Hepatocyte (in vitro differentiated cells): ENCODE data around the gene GRID2. TPM values are rescaled to one million over a fixed set of nuclear protein-coding genes. Genes with fewer than 3 reads are reported as not detected.

Experiments
- DNase-seq: peaks from one replicate; pipeline ENCODE4 v3.0.0-alpha.2; 2016; ENCODE audit warnings: low spot score
- H2AFZ ChIP-seq: fragments of 200-600 bp; sonication (generic); 2 replicates; pipeline ENCODE4 v1.6.0; 2016; ENCODE audit warnings: antibody characterized with exemption, mild to moderate bottlenecking
- H3K27ac ChIP-seq: fragments of 200-600 bp; sonication (generic); 2 replicates; pipeline ENCODE4 v1.5.1; 2016; ENCODE audit warnings: mild to moderate bottlenecking
- H3K27me3 ChIP-seq: fragments of 200-600 bp; sonication (generic); 2 replicates; pipeline ENCODE4 v1.6.1; 2016
- H3K36me3 ChIP-seq: fragments of 200-600 bp; sonication (generic); replicated peaks from 2 replicates; pipeline ENCODE4 v1.5.1; 2016; ENCODE audit warnings: low read depth; ENCODE audit not compliant: insufficient read depth
- H3K4me1 ChIP-seq: fragments of 200-600 bp; sonication (generic); 2 replicates; pipeline ENCODE4 v1.5.1; 2016; ENCODE audit warnings: mild to moderate bottlenecking, moderate library complexity; ENCODE audit not compliant: insufficient read depth
- H3K4me2 ChIP-seq: fragments of 200-600 bp; sonication (generic); 2 replicates; pipeline ENCODE4 v1.6.0; 2016
- H3K4me3 ChIP-seq: fragments of 200-600 bp; sonication (generic); 2 replicates; pipeline ENCODE4 v1.5.1; 2016; ENCODE audit warnings: mild to moderate bottlenecking
- H3K79me2 ChIP-seq: fragments of 200-600 bp; sonication (generic); 2 replicates; pipeline ENCODE4 v1.6.0; 2017; ENCODE audit warnings: mild to moderate bottlenecking
- H3K9me2 ChIP-seq: fragments of 200-600 bp; sonication (generic); replicated peaks from 2 replicates; pipeline ENCODE4 v1.6.0; 2017; ENCODE audit warnings: mild to moderate bottlenecking; ENCODE audit not compliant: insufficient read depth
- H3K9me3 ChIP-seq: fragments of 200-600 bp; sonication (generic); 2 replicates; pipeline ENCODE4 v1.5.1; 2016; ENCODE audit warnings: low read depth, mild to moderate bottlenecking
- H4K20me1 ChIP-seq: fragments of 200-600 bp; sonication (generic); 2 replicates; pipeline ENCODE4 v1.6.0; 2016; ENCODE audit warnings: mild to moderate bottlenecking; ENCODE audit not compliant: insufficient read depth, poor library complexity, severe bottlenecking
- EZH2 ChIP-seq: fragments of 200-600 bp; sonication (generic); IDR thresholded peaks from 2 replicates; pipeline ENCODE4 v1.6.1; 2016; ENCODE audit warnings: antibody characterized with exemption, mild to moderate bottlenecking, borderline replicate concordance
- EZH2phosphoT487 ChIP-seq: fragments of 200-600 bp; sonication (generic); IDR thresholded peaks from one replicate; pipeline ENCODE4 v1.6.1; 2018; ENCODE audit warnings: antibody characterized with exemption, mild to moderate bottlenecking, low read depth, moderate library complexity; ENCODE audit not compliant: unreplicated experiment, severe bottlenecking
- WGBS: methylation state at CpG from one replicate; pipeline ENCODE4 v1.1.6; 2016; ENCODE audit warnings: low lambda C conversion rate; ENCODE audit errors: missing lambda C conversion rate; 5-methylcytosine and 5-hydroxymethylcytosine counted together
- polyA plus RNA-seq: library from polyadenylated mRNA; unstranded; fragments of >200 nt; fragmentation: Nextera tagmentation; extraction: Ambion mirVana; gene quantifications from 2 replicates; pipeline ENCODE4 v1.2.1, GENCODE V29; 2016
- total RNA-seq: library from RNA; depleted of rRNA; stranded (reverse); fragments of >200 nt; gene quantifications from 2 replicates; pipeline ENCODE4 v1.2.3, GENCODE V29; 2014
- TF ChIP-seq, protein P1 (sequence below): fragments of 200-600 bp; sonication (generic); IDR thresholded peaks from 2 replicates; pipeline ENCODE4 v1.5.1; 2016; ENCODE audit warnings: antibody characterized with exemption, mild to moderate bottlenecking; ENCODE audit not compliant: poor library complexity

GRID2 gene
- total and polyA plus RNA-seq, 2 experiments from 2014 or later, result 0.53 to 3.5 TPM

DNA sequence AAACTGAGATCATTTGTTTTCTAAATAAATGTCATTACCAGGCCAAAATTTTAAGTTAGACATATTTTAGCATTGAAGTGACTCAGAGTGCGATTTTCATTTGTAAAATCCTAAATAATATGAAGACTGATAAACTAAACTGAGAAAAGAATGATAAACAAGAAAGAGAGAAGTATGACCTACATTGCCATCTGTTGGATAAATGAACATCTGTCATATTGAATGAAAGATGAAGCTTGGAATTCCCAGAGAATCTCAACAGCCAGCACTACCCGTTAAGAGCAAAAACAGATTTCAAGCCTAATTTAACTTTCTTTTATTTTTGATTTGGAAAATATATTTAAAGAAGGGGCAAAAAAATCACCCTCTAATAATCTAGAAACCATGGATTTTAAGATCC lies 933.8 kb downstream of the GRID2 start:
- no peak for TF ChIP-seq EZH2
- TF ChIP-seq, protein P1, sequence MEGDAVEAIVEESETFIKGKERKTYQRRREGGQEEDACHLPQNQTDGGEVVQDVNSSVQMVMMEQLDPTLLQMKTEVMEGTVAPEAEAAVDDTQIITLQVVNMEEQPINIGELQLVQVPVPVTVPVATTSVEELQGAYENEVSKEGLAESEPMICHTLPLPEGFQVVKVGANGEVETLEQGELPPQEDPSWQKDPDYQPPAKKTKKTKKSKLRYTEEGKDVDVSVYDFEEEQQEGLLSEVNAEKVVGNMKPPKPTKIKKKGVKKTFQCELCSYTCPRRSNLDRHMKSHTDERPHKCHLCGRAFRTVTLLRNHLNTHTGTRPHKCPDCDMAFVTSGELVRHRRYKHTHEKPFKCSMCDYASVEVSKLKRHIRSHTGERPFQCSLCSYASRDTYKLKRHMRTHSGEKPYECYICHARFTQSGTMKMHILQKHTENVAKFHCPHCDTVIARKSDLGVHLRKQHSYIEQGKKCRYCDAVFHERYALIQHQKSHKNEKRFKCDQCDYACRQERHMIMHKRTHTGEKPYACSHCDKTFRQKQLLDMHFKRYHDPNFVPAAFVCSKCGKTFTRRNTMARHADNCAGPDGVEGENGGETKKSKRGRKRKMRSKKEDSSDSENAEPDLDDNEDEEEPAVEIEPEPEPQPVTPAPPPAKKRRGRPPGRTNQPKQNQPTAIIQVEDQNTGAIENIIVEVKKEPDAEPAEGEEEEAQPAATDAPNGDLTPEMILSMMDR, result no peak
- TF ChIP-seq EZH2phosphoT487, result no peak
- H3K4me3 ChIP-seq, result no peak overlapping the region
- DNase-seq, result no peak
- H3K9me2 ChIP-seq, result no peaks in the 10 kb centered on the region
- H3K79me2 ChIP-seq, result no peaks in the 10 kb centered on the region
- H4K20me1 ChIP-seq, result no peaks in the 10 kb centered on the region
- no peak overlapping the region for H3K4me2 ChIP-seq
- no peaks in the 10 kb centered on the region for H3K27me3 ChIP-seq
- H3K4me1 ChIP-seq, result no peaks in the 10 kb centered on the region
- no peaks in the 10 kb centered on the region for H3K36me3 ChIP-seq
- WGBS, result 86% methylated on average over 2 of the region's 2 CpGs
- no peaks in the 10 kb centered on the region for H3K9me3 ChIP-seq
- H2AFZ ChIP-seq, result no peak overlapping the region
- no peak overlapping the region for H3K27ac ChIP-seq

DNA sequence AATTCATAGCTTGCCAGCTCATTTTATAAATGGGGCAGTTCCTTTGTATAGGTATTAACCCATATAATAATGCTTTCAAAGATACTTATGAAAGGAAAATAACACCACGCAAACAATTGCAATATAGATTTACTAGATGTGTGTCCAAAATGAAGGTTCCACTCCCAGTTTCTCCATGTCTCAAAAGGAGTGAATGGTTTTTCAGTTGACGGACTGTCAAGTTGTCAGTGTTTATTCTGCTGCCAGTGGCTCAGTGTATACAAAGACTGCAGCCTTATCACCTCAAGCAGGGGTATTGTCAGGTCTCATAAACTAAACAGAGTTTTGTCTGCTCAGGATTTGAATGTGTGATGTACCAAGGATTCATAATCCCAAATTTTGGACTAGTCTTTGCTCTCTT lies 939.5 kb downstream of the GRID2 start:
- Histone ChIP-seq H3K9me2 (no peaks in the 10 kb centered on the region), H3K27ac (no peak overlapping the region), H3K27me3 (no peaks in the 10 kb centered on the region), H3K36me3 (no peaks in the 10 kb centered on the region), H3K4me2 (no peak overlapping the region), H3K4me3 (no peak overlapping the region), H3K4me1 (no peaks in the 10 kb centered on the region), H4K20me1 (no peaks in the 10 kb centered on the region), H3K9me3 (no peaks in the 10 kb centered on the region), H3K79me2 (no peaks in the 10 kb centered on the region), H2AFZ (no peak overlapping the region)
- no peak for DNase-seq
- TF ChIP-seq EZH2phosphoT487, result no peak
- no peak for TF ChIP-seq EZH2
- TF ChIP-seq, protein P1, result no peak
- 68% methylated on average over 2 of the region's 2 CpGs for WGBS

DNA sequence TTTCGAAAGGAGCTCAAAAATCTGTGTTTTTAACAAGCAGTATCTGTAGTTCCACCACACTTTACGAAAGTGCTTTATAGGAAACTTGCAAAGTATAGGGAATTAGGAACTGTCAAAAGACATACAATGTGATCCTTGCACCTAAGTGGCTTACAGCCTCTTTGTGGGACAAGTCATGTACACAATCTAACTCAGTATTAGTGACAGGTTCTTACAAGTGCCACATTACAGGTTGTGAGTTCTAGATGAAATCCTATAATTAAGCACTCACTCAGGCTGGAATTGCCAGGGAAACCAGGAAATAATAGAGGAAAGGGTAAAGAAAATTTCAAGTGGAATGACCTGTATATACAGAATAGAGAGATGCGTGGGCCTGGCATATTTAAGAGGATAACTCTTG lies 957.4 kb downstream of the GRID2 start:
- H3K4me3 ChIP-seq, result no peak overlapping the region
- H3K4me2 ChIP-seq, result no peak overlapping the region
- H3K27me3 ChIP-seq, result no peaks in the 10 kb centered on the region
- no peaks in the 10 kb centered on the region for H3K79me2 ChIP-seq
- TF ChIP-seq, protein P1, result no peak
- TF ChIP-seq EZH2phosphoT487, result no peak
- no peak for TF ChIP-seq EZH2
- WGBS, result 92% methylated on average over 3 of the region's 3 CpGs
- H3K36me3 ChIP-seq, result no peaks in the 10 kb centered on the region
- no peaks in the 10 kb centered on the region for H4K20me1 ChIP-seq
- no peak overlapping the region for H3K27ac ChIP-seq
- H3K4me1 ChIP-seq, result no peaks in the 10 kb centered on the region
- H2AFZ ChIP-seq, result no peak overlapping the region
- no peak for DNase-seq
- H3K9me3 ChIP-seq, result no peaks in the 10 kb centered on the region
- H3K9me2 ChIP-seq, result no peaks in the 10 kb centered on the region

DNA sequence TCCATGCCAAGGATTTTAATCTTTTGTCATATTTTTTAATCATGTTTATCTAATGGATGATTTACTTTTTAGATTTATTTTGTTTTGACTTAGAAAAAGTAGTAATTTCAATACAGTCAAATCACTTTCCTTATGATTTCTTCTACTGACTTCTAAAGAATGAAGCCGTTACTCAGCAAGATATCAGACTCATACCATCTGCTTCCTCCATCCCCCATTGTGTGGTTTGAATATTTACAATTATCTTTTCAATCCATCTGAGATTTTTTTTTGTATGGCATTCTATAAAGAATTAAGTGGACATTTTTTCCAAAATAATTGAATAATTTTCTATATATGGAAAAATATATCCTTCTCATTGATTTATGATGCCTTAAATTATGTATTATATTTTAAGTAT lies 959.4 kb downstream of the GRID2 start:
- no peak for DNase-seq
- H2AFZ ChIP-seq, result no peak overlapping the region
- H3K79me2 ChIP-seq, result no peaks in the 10 kb centered on the region
- H3K9me2 ChIP-seq, result no peaks in the 10 kb centered on the region
- TF ChIP-seq, protein P1, result no peak
- TF ChIP-seq EZH2 (no peak), EZH2phosphoT487 (no peak)
- H3K9me3 ChIP-seq, result no peaks in the 10 kb centered on the region
- no peaks in the 10 kb centered on the region for H3K27me3 ChIP-seq
- WGBS, result 77% methylated on average over 1 of the region's 1 CpG
- H4K20me1 ChIP-seq, result no peaks in the 10 kb centered on the region
- no peak overlapping the region for H3K4me3 ChIP-seq
- H3K4me2 ChIP-seq, result no peak overlapping the region
- no peak overlapping the region for H3K27ac ChIP-seq
- no peaks in the 10 kb centered on the region for H3K4me1 ChIP-seq
- no peaks in the 10 kb centered on the region for H3K36me3 ChIP-seq
